ENCODE results near the gene GDF7.

GDF7 gene

GRCh38 chr2:20646446-20646845 lies 20.5 kb upstream of the GDF7 start:
- no peak overlapping the region for H2AFZ ChIP-seq (ENCODE audit: low read depth, low read length)
- no peak overlapping the region for H2AK5ac ChIP-seq (ENCODE audit: low read length, severe bottlenecking)

GRCh38 chr2:20647211-20647610 lies 19.7 kb upstream of the GDF7 start:
- Histone ChIP-seq H2AK5ac (ENCODE audit: low read length, severe bottlenecking) (no peak overlapping the region), H2BK12ac (ENCODE audit: low read length in 2 of 2) (no peak overlapping the region), H2BK5ac (ENCODE audit: low read depth, low read length, poor library complexity, severe bottlenecking) (no peak overlapping the region), H3K23ac (ENCODE audit: low read length in 2 of 2) (no peak overlapping the region), H3K27ac (ENCODE audit: low read length, poor library complexity, severe bottlenecking) (no peak overlapping the region), H3K79me1 (replicated peaks; ENCODE audit: low read length, poor library complexity, severe bottlenecking) (peaks cover 56% of the 10 kb centered on the region), H2AFZ (ENCODE audit: low read depth, low read length) (no peak overlapping the region), H3K4me3 (ENCODE audit: insufficient read depth in 1 of 2, low read depth in 1 of 2, low read length in 2 of 2) (no peak overlapping the region), H2BK15ac (ENCODE audit: low read depth, poor library complexity, severe bottlenecking) (no peak overlapping the region), H3K36me3 (ENCODE audit: control insufficient read depth in 1 of 2, insufficient read depth in 2 of 2, low read depth in 1 of 2, low read length in 2 of 2) (peaks cover 45 to 50% of the 10 kb centered on the region in 2 experiments), H3K4me2 (ENCODE audit: low read length, poor library complexity, severe bottlenecking) (no peak overlapping the region), H3K14ac (ENCODE audit: low read length in 2 of 2) (no peak overlapping the region), H3K27me3 (ENCODE audit: control insufficient read depth in 1 of 2, insufficient read depth in 1 of 2, low read length in 2 of 2) (no peaks in the 10 kb centered on the region), H3K4ac (ENCODE audit: low read depth in 1 of 2, low read length in 2 of 2) (no peak overlapping the region), H4K91ac (ENCODE audit: low read length) (no peak overlapping the region), H3K9ac (ENCODE audit: low read length) (no peak overlapping the region), H3K4me1 (ENCODE audit: control insufficient read depth, insufficient read depth, low read depth, low read length) (peaks cover 36% of the 10 kb centered on the region), H4K8ac (ENCODE audit: low read length) (no peak overlapping the region), H3K9me3 (ENCODE audit: control insufficient read depth, low read length) (no peaks in the 10 kb centered on the region), H3K18ac (ENCODE audit: low read depth in 1 of 2, low read length in 2 of 2) (no peak overlapping the region), H2BK120ac (ENCODE audit: low read depth, low read length) (no peak overlapping the region)
- WGBS, result 97% methylated on average over 3 of the region's 3 CpGs
- no peak for DNase-seq

More at GRCh38 chr2:20646446-20646845, 20.5 kb upstream of the GDF7 start:
- Histone ChIP-seq H3K9ac (ENCODE audit: low read length) (no peak overlapping the region), H3K23ac (ENCODE audit: low read length in 2 of 2) (no peak overlapping the region), H3K9me3 (ENCODE audit: control insufficient read depth, low read length) (no peaks in the 10 kb centered on the region), H3K79me1 (replicated peaks; ENCODE audit: low read length, poor library complexity, severe bottlenecking) (peaks cover 56% of the 10 kb centered on the region), H3K18ac (ENCODE audit: low read depth in 1 of 2, low read length in 2 of 2) (no peak overlapping the region), H3K27ac (ENCODE audit: low read length, poor library complexity, severe bottlenecking) (no peak overlapping the region), H3K27me3 (ENCODE audit: control insufficient read depth in 1 of 2, insufficient read depth in 1 of 2, low read length in 2 of 2) (no peaks in the 10 kb centered on the region), H3K14ac (ENCODE audit: low read length in 2 of 2) (peak overlapping the region in 1 of 2 experiments; percentile 59), H2BK5ac (ENCODE audit: low read depth, low read length, poor library complexity, severe bottlenecking) (no peak overlapping the region), H2BK120ac (ENCODE audit: low read depth, low read length) (no peak overlapping the region), H3K36me3 (ENCODE audit: control insufficient read depth in 1 of 2, insufficient read depth in 2 of 2, low read depth in 1 of 2, low read length in 2 of 2) (peaks cover 45 to 54% of the 10 kb centered on the region in 2 experiments), H3K4me1 (ENCODE audit: control insufficient read depth, insufficient read depth, low read depth, low read length) (peaks cover 40% of the 10 kb centered on the region), H3K4me2 (ENCODE audit: low read length, poor library complexity, severe bottlenecking) (no peak overlapping the region), H2BK12ac (ENCODE audit: low read length in 2 of 2) (no peak overlapping the region), H3K4ac (ENCODE audit: low read depth in 1 of 2, low read length in 2 of 2) (no peak overlapping the region), H3K4me3 (ENCODE audit: insufficient read depth in 1 of 2, low read depth in 1 of 2, low read length in 2 of 2) (no peak overlapping the region), H2BK15ac (ENCODE audit: low read depth, poor library complexity, severe bottlenecking) (no peak overlapping the region), H4K91ac (ENCODE audit: low read length) (peak overlapping the region; percentile 34), H4K8ac (ENCODE audit: low read length) (no peak overlapping the region)
- WGBS, result 92% methylated on average over 20 of the region's 20 CpGs
- no peak for DNase-seq

DNA sequence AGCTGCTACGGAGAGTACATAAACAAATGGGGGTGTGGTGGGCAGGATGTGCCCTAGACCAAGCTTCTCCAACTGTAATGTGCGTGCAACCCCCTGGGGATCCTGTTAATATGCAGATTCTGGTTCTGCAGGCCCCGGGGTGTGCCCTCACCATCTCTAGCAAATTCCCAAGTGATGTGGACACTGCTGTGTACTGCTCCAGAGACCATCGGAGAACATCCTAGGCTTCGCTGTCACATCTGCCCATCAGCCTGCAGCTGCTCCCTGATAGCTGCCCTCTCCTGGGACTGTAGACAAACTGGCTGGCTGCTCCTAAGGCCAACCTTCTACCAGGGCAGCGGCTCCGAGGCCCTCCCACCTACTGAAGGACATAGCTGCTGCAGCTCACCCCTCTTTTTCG lies 19.2 kb upstream of the GDF7 start:
- Histone ChIP-seq H3K4me2 (ENCODE audit: low read length, poor library complexity, severe bottlenecking) (no peak overlapping the region), H2BK12ac (ENCODE audit: low read length in 2 of 2) (no peak overlapping the region), H4K8ac (ENCODE audit: low read length) (no peak overlapping the region), H2BK5ac (ENCODE audit: low read depth, low read length, poor library complexity, severe bottlenecking) (no peak overlapping the region), H3K4me1 (ENCODE audit: control insufficient read depth, insufficient read depth, low read depth, low read length) (peaks cover 32% of the 10 kb centered on the region), H3K14ac (ENCODE audit: low read length in 2 of 2) (peak overlapping the region in 1 of 2 experiments; percentile 44), H3K23ac (ENCODE audit: low read length in 2 of 2) (no peak overlapping the region), H3K4ac (ENCODE audit: low read depth in 1 of 2, low read length in 2 of 2) (no peak overlapping the region), H3K27ac (ENCODE audit: low read length, poor library complexity, severe bottlenecking) (no peak overlapping the region), H3K9me3 (ENCODE audit: control insufficient read depth, low read length) (no peaks in the 10 kb centered on the region), H3K9ac (ENCODE audit: low read length) (no peak overlapping the region), H3K4me3 (ENCODE audit: insufficient read depth in 1 of 2, low read depth in 1 of 2, low read length in 2 of 2) (no peak overlapping the region), H2BK15ac (ENCODE audit: low read depth, poor library complexity, severe bottlenecking) (no peak overlapping the region), H2BK120ac (ENCODE audit: low read depth, low read length) (no peak overlapping the region), H2AK5ac (ENCODE audit: low read length, severe bottlenecking) (no peak overlapping the region), H3K27me3 (ENCODE audit: control insufficient read depth in 1 of 2, insufficient read depth in 1 of 2, low read length in 2 of 2) (no peaks in the 10 kb centered on the region), H3K36me3 (ENCODE audit: control insufficient read depth in 1 of 2, insufficient read depth in 2 of 2, low read depth in 1 of 2, low read length in 2 of 2) (peaks cover 42 to 46% of the 10 kb centered on the region in 2 experiments), H4K91ac (ENCODE audit: low read length) (no peak overlapping the region), H3K18ac (ENCODE audit: low read depth in 1 of 2, low read length in 2 of 2) (no peak overlapping the region), H2AFZ (ENCODE audit: low read depth, low read length) (no peak overlapping the region), H3K79me1 (replicated peaks; ENCODE audit: low read length, poor library complexity, severe bottlenecking) (peaks cover 54% of the 10 kb centered on the region)
- WGBS, result 74% methylated on average over 8 of the region's 8 CpGs
- no peak for DNase-seq

GRCh38 chr2:20648206-20648605 lies 18.7 kb upstream of the GDF7 start:
- peaks cover 32% of the 10 kb centered on the region for H3K4me1 ChIP-seq (ENCODE audit: control insufficient read depth, insufficient read depth, low read depth, low read length)

More at GRCh38 chr2:20648206-20648605, 18.7 kb upstream of the GDF7 start:
- Histone ChIP-seq H3K27ac (ENCODE audit: low read length, poor library complexity, severe bottlenecking) (no peak overlapping the region), H3K4ac (ENCODE audit: low read depth in 1 of 2, low read length in 2 of 2) (no peak overlapping the region), H2AK5ac (ENCODE audit: low read length, severe bottlenecking) (peak overlapping the region; percentile 43), H4K8ac (ENCODE audit: low read length) (no peak overlapping the region), H2BK15ac (ENCODE audit: low read depth, poor library complexity, severe bottlenecking) (no peak overlapping the region), H3K14ac (ENCODE audit: low read length in 2 of 2) (peak overlapping the region in 1 of 2 experiments; percentile 24), H2BK5ac (ENCODE audit: low read depth, low read length, poor library complexity, severe bottlenecking) (no peak overlapping the region), H3K27me3 (ENCODE audit: control insufficient read depth in 1 of 2, insufficient read depth in 1 of 2, low read length in 2 of 2) (no peaks in the 10 kb centered on the region), H3K4me2 (ENCODE audit: low read length, poor library complexity, severe bottlenecking) (no peak overlapping the region), H3K23ac (ENCODE audit: low read length in 2 of 2) (no peak overlapping the region), H2BK120ac (ENCODE audit: low read depth, low read length) (no peak overlapping the region), H3K79me1 (replicated peaks; ENCODE audit: low read length, poor library complexity, severe bottlenecking) (peaks cover 51% of the 10 kb centered on the region), H3K9ac (ENCODE audit: low read length) (no peak overlapping the region), H3K36me3 (ENCODE audit: control insufficient read depth in 1 of 2, insufficient read depth in 2 of 2, low read depth in 1 of 2, low read length in 2 of 2) (peaks cover 38 to 43% of the 10 kb centered on the region in 2 experiments), H2AFZ (ENCODE audit: low read depth, low read length) (no peak overlapping the region), H2BK12ac (ENCODE audit: low read length in 2 of 2) (no peak overlapping the region), H3K18ac (ENCODE audit: low read depth in 1 of 2, low read length in 2 of 2) (no peak overlapping the region), H3K4me3 (ENCODE audit: insufficient read depth in 1 of 2, low read depth in 1 of 2, low read length in 2 of 2) (no peak overlapping the region), H4K91ac (ENCODE audit: low read length) (no peak overlapping the region), H3K9me3 (ENCODE audit: control insufficient read depth, low read length) (no peaks in the 10 kb centered on the region)
- no peak for DNase-seq
- WGBS, result 90% methylated on average over 4 of the region's 4 CpGs

Measured in mesenchymal stem cell (in vitro differentiated cells and primary cell).